ENCODE data around the gene KCNQ2. TPM values are rescaled to one million over a fixed set of nuclear protein-coding genes. Genes with fewer than 3 reads are reported as not detected.

KCNQ2 gene
- total RNA-seq, 4 donors from 2014 or later = not detected

- no peak for ATAC-seq (ENCODE audit: low FRiP score)
- TF ChIP-seq CTCF (IDR thresholded peaks at IDR 0.05) = no peak
- no peak for DNase-seq (ENCODE audit: low spot score)
Measured at GRCh38 chr20:63488315-63489251, 16.1 kb upstream of the KCNQ2 start.

GRCh38 chr20:63487781-63488241, 15.4 kb upstream of the KCNQ2 start:
- DNase-seq (ENCODE audit: low spot score) (no peak), ATAC-seq (ENCODE audit: low FRiP score) (no peak)
- TF ChIP-seq CTCF (IDR thresholded peaks at IDR 0.05) = no peak

GRCh38 chr20:63487116-63487764, 14.8 kb upstream of the KCNQ2 start:
- no peak for ATAC-seq (ENCODE audit: low FRiP score)
- no peak for TF ChIP-seq CTCF (IDR thresholded peaks at IDR 0.05)
- DNase-seq (ENCODE audit: low spot score) = no peak

GRCh38 chr20:63486300-63486855, 13.9 kb upstream of the KCNQ2 start:
- no peak for TF ChIP-seq CTCF (IDR thresholded peaks at IDR 0.05)
- ATAC-seq (ENCODE audit: low FRiP score) (no peak), DNase-seq (ENCODE audit: low spot score) (no peak)

- DNase-seq (ENCODE audit: low spot score) = no peak
- no peak for TF ChIP-seq CTCF (IDR thresholded peaks at IDR 0.05)
- no peak for ATAC-seq (ENCODE audit: low FRiP score)
Measured at GRCh38 chr20:63484651-63485403, 12.4 kb upstream of the KCNQ2 start.

- DNase-seq (ENCODE audit: low spot score) (no peak), ATAC-seq (ENCODE audit: low FRiP score) (no peak)
- no peak for TF ChIP-seq CTCF (IDR thresholded peaks at IDR 0.05)
Measured at GRCh38 chr20:63484236-63484635, 11.8 kb upstream of the KCNQ2 start.
